Tibial artery (tissue), 4 donors: ENCODE data around the gene ERC2.

Experiments
- DNase-seq, 2 donors: peaks; one replicate each; pipeline ENCODE4 v3.0.0-alpha.2; 2019
- H3K27ac ChIP-seq, 2 donors: fragments of 200-600 bp; sonication (generic) in 1 of 2; 1 replicate in 1 of 2; 2 replicates in 1 of 2; pipeline ENCODE4 v1.5.1; 2018 to 2019; ENCODE audit warnings: mild to moderate bottlenecking in 1 of 2
- H3K27me3 ChIP-seq, 2 donors: fragments of 200-600 bp; sonication (generic) in 1 of 2; one replicate each; pipeline versions ENCODE4 v1.5.1 to v1.6.0; 2016 to 2019
- H3K36me3 ChIP-seq, 3 donors: fragments of 200-600 bp; sonication (generic) in 2 of 3; one replicate each; pipeline ENCODE4 v1.5.1; 2016 to 2019; ENCODE audit warnings: mild to moderate bottlenecking in 2 of 3
- H3K4me1 ChIP-seq, 4 donors: fragments of 200-600 bp; sonication (generic) in 2 of 4; 1 replicate in 3 of 4; 2 replicates in 1 of 4; pipeline ENCODE4 v1.5.1; 2016 to 2019
- H3K4me3 ChIP-seq, 2 donors: fragments of 200-600 bp; sonication (generic) in 1 of 2; 1 replicate in 1 of 2; 2 replicates in 1 of 2; pipeline ENCODE4 v1.5.1; 2018 to 2019; ENCODE audit warnings: mild to moderate bottlenecking in 2 of 2
- H3K9me3 ChIP-seq, 3 donors: fragments of 200-600 bp; sonication (generic) in 1 of 3; one replicate each; pipeline ENCODE4 v1.5.1; 2016 to 2019
- CTCF ChIP-seq, 2 experiments: fragments of 200-600 bp in 1 of 2; fragments of 450-650 bp in 1 of 2; IDR thresholded peaks; one replicate each; pipeline ENCODE4 v1.5.1; 2017 to 2019; ENCODE audit warnings: antibody characterized with exemption in 2 of 2, mild to moderate bottlenecking in 1 of 2, moderate library complexity in 1 of 2
- intact Hi-C: fragments of 100-400 bp; cut with DNase I; formaldehyde crosslinking; loops from one replicate; pipeline ENCODE4 v1.15.0; 2023; ENCODE audit warnings: low total_unique reads

ERC2 gene

GRCh38 chr3:55873523-55874254, 594.6 kb downstream of the ERC2 start:
- H3K27me3 ChIP-seq = peaks cover 0 to 3% of the 10 kb centered on the region in 2 donors
- TF ChIP-seq CTCF (IDR thresholded peaks at IDR 0.05) = no peak
- no peaks in the 10 kb centered on the region for H3K4me1 ChIP-seq
- H3K9me3 ChIP-seq = no peaks in the 10 kb centered on the region
- no peaks in the 10 kb centered on the region for H3K36me3 ChIP-seq
- intact Hi-C loops = no loop called here
- H3K27ac ChIP-seq = no peak overlapping the region
- DNase-seq = no peak
- H3K4me3 ChIP-seq = no peak overlapping the region

GRCh38 chr3:55870594-55870993, 597.7 kb downstream of the ERC2 start:
- Histone ChIP-seq H3K4me3 (no peak overlapping the region), H3K27ac (no peak overlapping the region), H3K36me3 (no peaks in the 10 kb centered on the region), H3K27me3 (peaks cover 0 to 3% of the 10 kb centered on the region in 2 donors), H3K4me1 (no peaks in the 10 kb centered on the region), H3K9me3 (no peaks in the 10 kb centered on the region)
- intact Hi-C loops = no loop called here
- no peak for TF ChIP-seq CTCF (IDR thresholded peaks at IDR 0.05)
- DNase-seq = no peak

- H3K36me3 ChIP-seq = no peaks in the 10 kb centered on the region
- H3K27ac ChIP-seq = no peak overlapping the region
- intact Hi-C loops = no loop called here
- no peaks in the 10 kb centered on the region for H3K4me1 ChIP-seq
- H3K4me3 ChIP-seq = no peak overlapping the region
- TF ChIP-seq CTCF (IDR thresholded peaks at IDR 0.05) = no peak
- no peak for DNase-seq
- peaks cover 0 to 3% of the 10 kb centered on the region in 2 donors for H3K27me3 ChIP-seq
- H3K9me3 ChIP-seq = no peaks in the 10 kb centered on the region
These were observed 599.9 kb downstream of the ERC2 start for GRCh38 chr3:55868347-55868746.

- H3K9me3 ChIP-seq = no peaks in the 10 kb centered on the region
- no peaks in the 10 kb centered on the region for H3K36me3 ChIP-seq
- intact Hi-C loops = no loop called here
- TF ChIP-seq CTCF (IDR thresholded peaks at IDR 0.05) = no peak
- H3K27me3 ChIP-seq = no peaks in the 10 kb centered on the region
- no peaks in the 10 kb centered on the region for H3K4me1 ChIP-seq
- no peak overlapping the region for H3K27ac ChIP-seq
- DNase-seq = no peak
- no peak overlapping the region for H3K4me3 ChIP-seq
These were observed 605.2 kb downstream of the ERC2 start for GRCh38 chr3:55863028-55863427.

- H3K27me3 ChIP-seq = no peaks in the 10 kb centered on the region
- H3K9me3 ChIP-seq = no peaks in the 10 kb centered on the region
- no peak for TF ChIP-seq CTCF (IDR thresholded peaks at IDR 0.05)
- H3K4me3 ChIP-seq = no peak overlapping the region
- no peaks in the 10 kb centered on the region for H3K36me3 ChIP-seq
- DNase-seq = no peak
- H3K27ac ChIP-seq = no peak overlapping the region
- intact Hi-C loops = no loop called here
- no peaks in the 10 kb centered on the region for H3K4me1 ChIP-seq
These were observed 608.1 kb downstream of the ERC2 start for GRCh38 chr3:55860049-55860721.
